Gastrocnemius medialis (tissue), 4 donors: ENCODE data around the gene ILRUN.

Experiments
- CTCF ChIP-seq, 5 experiments: fragments of 450-650 bp in 3 of 5; fragments of 200-600 bp in 2 of 5; sonication (generic) in 2 of 5; IDR thresholded peaks in 4 of 5; conservative IDR thresholded peaks in 1 of 5; 1 replicate in 4 of 5; 2 replicates in 1 of 5; pipeline ENCODE4 v1.5.1; 2016 to 2019; ENCODE audit warnings: antibody characterized with exemption in 5 of 5, mild to moderate bottlenecking in 3 of 5, moderate library complexity in 3 of 5
- POLR2A ChIP-seq, 2 donors: fragments of 450-650 bp; IDR thresholded peaks; one replicate each; pipeline ENCODE4 v1.6.1; 2017; ENCODE audit warnings: antibody characterized with exemption in 2 of 2, mild to moderate bottlenecking in 2 of 2, moderate library complexity in 2 of 2

GRCh38 chr6:34695729-34696188 lies 808 bp downstream of the ILRUN start:
- TF ChIP-seq CTCF (IDR thresholded peaks at IDR 0.05 in 4 of 5, conservative IDR thresholded peaks at IDR 0.05 in 1 of 5), result no peak
- TF ChIP-seq POLR2A (IDR thresholded peaks at IDR 0.05), result no peak
